Measurements from ENCODE around the gene GPR21. TPM values are rescaled to one million over a fixed set of nuclear protein-coding genes. Genes with fewer than 3 reads are reported as not detected.

The GPR21 gene
- total RNA-seq, 1 donor from 2014 or later = 20.9 TPM

- no peak for DNase-seq (ENCODE audit: low spot score)
Measured at GRCh38 chr9:123063896-123064295, 30.4 kb downstream of the GPR21 start.

GRCh38 chr9:123064716-123065115 is 31.2 kb downstream of the GPR21 start:
- DNase-seq (ENCODE audit: low spot score) = no peak

- DNase-seq (ENCODE audit: low spot score) = no peak
Measured at GRCh38 chr9:123065196-123065595, 31.7 kb downstream of the GPR21 start.

- peak; percentile 79 for DNase-seq (ENCODE audit: low spot score)
Measured at GRCh38 chr9:123067136-123067535, 33.7 kb downstream of the GPR21 start.

- DNase-seq (ENCODE audit: low spot score) = peak; percentile 97
Measured at GRCh38 chr9:123069010-123069481, 35.6 kb downstream of the GPR21 start.

GRCh38 chr9:123070198-123070597 is 36.7 kb downstream of the GPR21 start:
- no peak for DNase-seq (ENCODE audit: low spot score)

GRCh38 chr9:123072407-123072995 is 39.0 kb downstream of the GPR21 start:
- DNase-seq (ENCODE audit: low spot score) = no peak

GRCh38 chr9:123073441-123073840 is 40.0 kb downstream of the GPR21 start:
- DNase-seq (ENCODE audit: low spot score) = no peak

- peak; percentile 41 for DNase-seq (ENCODE audit: low spot score)
Measured at GRCh38 chr9:123073991-123074422, 40.5 kb downstream of the GPR21 start.

GRCh38 chr9:123074628-123075027 is 41.2 kb downstream of the GPR21 start:
- peak; percentile 37 for DNase-seq (ENCODE audit: low spot score)

- no peak for DNase-seq (ENCODE audit: low spot score)
Measured at GRCh38 chr9:123080444-123080843, 47.0 kb downstream of the GPR21 start.

GRCh38 chr9:123081824-123082223 is 48.4 kb downstream of the GPR21 start:
- peak; percentile 49 for DNase-seq (ENCODE audit: low spot score)

- DNase-seq (ENCODE audit: low spot score) = no peak
Measured at GRCh38 chr9:123083680-123084079, 50.2 kb downstream of the GPR21 start.

GRCh38 chr9:123084256-123084655 is 50.8 kb downstream of the GPR21 start:
- DNase-seq (ENCODE audit: low spot score) = no peak

Other genes with a start within 250 kb of the GPR21 start
- gene OR5C1, start 244.7 kb upstream of the GPR21 start, total RNA-seq (ENCODE audit: insufficient read depth, low replicate concordance) = 1.2 TPM
- not detected for gene OR1K1, start 233.5 kb upstream of the GPR21 start, total RNA-seq (ENCODE audit: insufficient read depth, low replicate concordance)
- 24.1 TPM for gene PDCL, start 205.1 kb upstream of the GPR21 start, total RNA-seq (ENCODE audit: insufficient read depth, low replicate concordance)
- gene RC3H2, start 128.3 kb upstream of the GPR21 start, total RNA-seq (ENCODE audit: insufficient read depth, low replicate concordance) = 44.1 TPM
- gene ZBTB6, start 120.3 kb upstream of the GPR21 start, total RNA-seq (ENCODE audit: insufficient read depth, low replicate concordance) = 13.2 TPM
- 4.3 TPM for gene ZBTB26, start 102.2 kb upstream of the GPR21 start, total RNA-seq (ENCODE audit: insufficient read depth, low replicate concordance)
- 226 TPM for gene RABGAP1, start 92.6 kb upstream of the GPR21 start, total RNA-seq (ENCODE audit: insufficient read depth, low replicate concordance)
- 11.1 TPM for gene STRBP, start 234.9 kb downstream of the GPR21 start, total RNA-seq (ENCODE audit: insufficient read depth, low replicate concordance)